22Rv1 (cell line): Measurements from ENCODE around the gene WNT4.

Experiments
- CTCF ChIP-seq: fragments of 450-650 bp; IDR thresholded peaks from 2 replicates; pipeline ENCODE4 v1.5.1; 2017; ENCODE audit warnings: mild to moderate bottlenecking
- ZFX ChIP-seq: fragments of 450-650 bp; IDR thresholded peaks from 2 replicates; pipeline ENCODE4 v1.6.1; 2017; ENCODE audit warnings: antibody characterized with exemption, borderline replicate concordance

- no peak for TF ChIP-seq ZFX
- TF ChIP-seq CTCF = no peak
Observed at GRCh38 chr1:22127248-22127647, 15.6 kb downstream of the WNT4 start.
